Measurements from ENCODE around the gene RASL10A. TPM values are rescaled to one million over a fixed set of nuclear protein-coding genes. Genes with fewer than 3 reads are reported as not detected.
A peak's percentile ranks its signal among the peaks of the same experiment; 100 is the strongest.

RASL10A gene
- total and polyA plus RNA-seq, 9 donors: 1.5 to 3.5 (median 2.1) TPM

GRCh38 chr22:29312218-29313125 lies 3.0 kb downstream of the RASL10A start:
- no peaks in the 10 kb centered on the region for H3K9me3 ChIP-seq (replicated peaks; ENCODE audit: control insufficient read depth, low read depth, low read length)
- peaks cover 18% of the 10 kb centered on the region for H3K36me3 ChIP-seq (ENCODE audit: control insufficient read depth, insufficient read depth, low read length)
- H3K4me3 ChIP-seq (ENCODE audit: low read length): no peak overlapping the region
- peaks cover 82% of the 10 kb centered on the region for H3K4me1 ChIP-seq (ENCODE audit: control insufficient read depth, insufficient read depth, low read length)
- H3K27me3 ChIP-seq (ENCODE audit: control insufficient read depth, insufficient read depth, low read length): peaks cover 41% of the 10 kb centered on the region
- DNase-seq: no peak
- 80% methylated on average over 16 of the region's 25 CpGs for WGBS (ENCODE audit: insufficient coverage)
- peak overlapping the region; percentile 95 for H3K27ac ChIP-seq (ENCODE audit: low read length)

GRCh38 chr22:29311464-29312217 lies 3.9 kb downstream of the RASL10A start:
- WGBS (ENCODE audit: insufficient coverage): 41% methylated on average over 45 of the region's 50 CpGs
- Histone ChIP-seq H3K9me3 (replicated peaks; ENCODE audit: control insufficient read depth, low read depth, low read length) (no peaks in the 10 kb centered on the region), H3K27me3 (ENCODE audit: control insufficient read depth, insufficient read depth, low read length) (peaks cover 35% of the 10 kb centered on the region), H3K4me3 (ENCODE audit: low read length) (no peak overlapping the region), H3K36me3 (ENCODE audit: control insufficient read depth, insufficient read depth, low read length) (peaks cover 18% of the 10 kb centered on the region), H3K27ac (ENCODE audit: low read length) (peak overlapping the region; percentile 95), H3K4me1 (ENCODE audit: control insufficient read depth, insufficient read depth, low read length) (peaks cover 85% of the 10 kb centered on the region)
- DNase-seq: peak; percentile 66

DNA sequence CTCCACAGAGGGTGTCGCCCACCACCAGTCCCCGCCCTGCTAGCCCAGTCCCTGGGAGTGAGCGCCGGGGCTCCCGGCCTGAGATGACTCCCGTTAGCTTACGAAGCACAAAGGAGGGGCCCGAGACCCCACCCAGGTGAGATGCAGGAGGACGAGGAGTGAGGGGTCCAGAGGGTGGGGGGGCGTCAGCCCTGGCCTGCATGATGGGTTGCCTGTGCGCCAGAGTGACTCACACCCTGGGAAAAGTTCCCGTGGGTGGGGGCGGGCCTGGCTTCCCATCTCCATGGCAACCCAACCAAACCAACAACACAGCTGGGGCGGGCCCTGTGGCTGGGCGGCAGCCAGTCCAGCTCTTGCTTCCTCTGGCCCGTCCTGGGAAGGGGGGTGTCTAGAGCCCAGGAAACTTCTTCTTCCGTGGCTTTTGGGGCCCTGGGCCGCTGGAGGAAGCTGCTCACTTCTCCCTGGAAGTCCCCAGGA lies 4.6 kb downstream of the RASL10A start:
- no peak overlapping the region for H3K4me3 ChIP-seq (ENCODE audit: low read length)
- peaks cover 18% of the 10 kb centered on the region for H3K36me3 ChIP-seq (ENCODE audit: control insufficient read depth, insufficient read depth, low read length)
- H3K9me3 ChIP-seq (replicated peaks; ENCODE audit: control insufficient read depth, low read depth, low read length): no peaks in the 10 kb centered on the region
- peak overlapping the region; percentile 95 for H3K27ac ChIP-seq (ENCODE audit: low read length)
- DNase-seq: peak; percentile 99
- peaks cover 28% of the 10 kb centered on the region for H3K27me3 ChIP-seq (ENCODE audit: control insufficient read depth, insufficient read depth, low read length)
- WGBS (ENCODE audit: insufficient coverage): 8% methylated on average over 7 of the region's 18 CpGs
- peaks cover 87% of the 10 kb centered on the region for H3K4me1 ChIP-seq (ENCODE audit: control insufficient read depth, insufficient read depth, low read length)

DNA sequence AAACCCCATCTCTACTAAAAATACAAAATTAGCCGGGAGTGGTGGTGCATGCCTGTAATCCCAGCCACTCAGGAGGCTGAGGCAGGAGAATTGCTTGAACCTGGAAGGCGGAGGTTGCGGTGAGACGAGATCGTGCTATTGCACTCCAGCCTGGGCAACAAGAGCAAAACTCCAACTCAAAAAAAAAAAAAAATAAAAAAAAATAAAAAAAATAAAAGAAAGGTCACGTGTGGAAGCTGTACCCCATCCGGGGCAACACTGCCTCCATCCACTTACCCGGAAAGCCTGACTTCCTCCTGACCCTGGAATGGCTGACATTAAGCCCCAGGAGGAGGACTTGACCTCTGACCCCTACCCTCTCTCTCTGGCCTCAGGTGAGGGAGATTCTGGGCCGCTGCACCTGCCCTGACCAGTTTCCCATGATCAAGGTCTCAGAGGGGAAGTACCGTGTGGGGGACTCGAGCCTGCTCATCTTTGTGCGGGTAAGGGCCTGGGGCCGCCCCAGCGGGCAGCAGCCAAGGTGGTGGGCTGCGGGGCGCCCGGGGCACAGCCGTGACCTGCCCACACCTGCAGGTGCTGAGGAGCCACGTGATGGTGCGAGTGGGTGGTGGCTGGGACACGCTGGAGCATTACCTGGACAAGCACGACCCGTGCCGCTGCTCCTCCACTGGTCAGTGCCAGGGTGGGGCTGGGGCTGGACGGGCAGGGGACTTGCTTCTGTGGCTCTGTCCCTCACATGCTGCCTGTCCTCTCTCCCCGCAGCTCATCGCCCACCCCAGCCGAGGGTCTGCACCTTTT lies 5.2 kb downstream of the RASL10A start:
- Histone ChIP-seq H3K36me3 (ENCODE audit: control insufficient read depth, insufficient read depth, low read length) (peaks cover 18% of the 10 kb centered on the region), H3K4me3 (ENCODE audit: low read length) (no peak overlapping the region), H3K4me1 (ENCODE audit: control insufficient read depth, insufficient read depth, low read length) (peaks cover 86% of the 10 kb centered on the region), H3K27me3 (ENCODE audit: control insufficient read depth, insufficient read depth, low read length) (peaks cover 25% of the 10 kb centered on the region), H3K9me3 (replicated peaks; ENCODE audit: control insufficient read depth, low read depth, low read length) (no peaks in the 10 kb centered on the region), H3K27ac (ENCODE audit: low read length) (peak overlapping the region; percentile 95)
- peak; percentile 52 for DNase-seq
- WGBS (ENCODE audit: insufficient coverage): 54% methylated on average over 23 of the region's 28 CpGs

GRCh38 chr22:29309332-29310064 lies 6.0 kb downstream of the RASL10A start:
- peaks cover 81% of the 10 kb centered on the region for H3K4me1 ChIP-seq (ENCODE audit: control insufficient read depth, insufficient read depth, low read length)
- peaks cover 18% of the 10 kb centered on the region for H3K36me3 ChIP-seq (ENCODE audit: control insufficient read depth, insufficient read depth, low read length)
- peak; percentile 48 for DNase-seq
- H3K27ac ChIP-seq (ENCODE audit: low read length): peak overlapping the region; percentile 95
- peaks cover 19% of the 10 kb centered on the region for H3K27me3 ChIP-seq (ENCODE audit: control insufficient read depth, insufficient read depth, low read length)
- WGBS (ENCODE audit: insufficient coverage): 77% methylated on average over 14 of the region's 21 CpGs
- no peaks in the 10 kb centered on the region for H3K9me3 ChIP-seq (replicated peaks; ENCODE audit: control insufficient read depth, low read depth, low read length)
- no peak overlapping the region for H3K4me3 ChIP-seq (ENCODE audit: low read length)

DNA sequence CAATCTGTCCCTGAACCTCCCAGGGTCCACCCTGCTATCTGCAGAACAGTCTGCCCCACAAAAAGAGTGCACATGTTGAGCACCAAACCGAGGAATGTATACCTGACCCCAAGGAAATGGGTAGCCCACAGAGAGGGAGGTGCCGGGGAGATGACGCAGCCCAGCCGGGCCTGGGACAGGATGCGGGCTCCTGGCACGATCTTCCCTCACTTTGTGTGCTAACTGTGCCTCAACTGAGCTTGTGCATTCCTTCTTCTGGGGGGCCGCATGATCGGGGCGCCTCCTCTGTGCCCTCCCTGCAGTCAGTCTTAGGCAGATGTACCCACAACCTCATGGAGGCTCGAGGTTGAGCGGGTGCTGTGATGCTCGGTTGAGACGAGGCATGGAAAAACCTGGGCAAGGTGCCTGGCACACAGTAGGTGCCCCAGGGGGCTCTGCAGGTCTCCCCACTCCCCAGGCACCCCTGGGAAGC lies 6.7 kb downstream of the RASL10A start:
- Histone ChIP-seq H3K27ac (ENCODE audit: low read length) (peak overlapping the region; percentile 95), H3K27me3 (ENCODE audit: control insufficient read depth, insufficient read depth, low read length) (peaks cover 12% of the 10 kb centered on the region), H3K36me3 (ENCODE audit: control insufficient read depth, insufficient read depth, low read length) (peaks cover 18% of the 10 kb centered on the region), H3K4me1 (ENCODE audit: control insufficient read depth, insufficient read depth, low read length) (peaks cover 74% of the 10 kb centered on the region), H3K4me3 (ENCODE audit: low read length) (no peak overlapping the region), H3K9me3 (replicated peaks; ENCODE audit: control insufficient read depth, low read depth, low read length) (no peaks in the 10 kb centered on the region)
- 59% methylated on average over 13 of the region's 13 CpGs for WGBS (ENCODE audit: insufficient coverage)
- peak; percentile 30 for DNase-seq

- Histone ChIP-seq H3K4me1 (ENCODE audit: control insufficient read depth, insufficient read depth, low read length) (peaks cover 71% of the 10 kb centered on the region), H3K36me3 (ENCODE audit: control insufficient read depth, insufficient read depth, low read length) (peaks cover 18% of the 10 kb centered on the region), H3K27me3 (ENCODE audit: control insufficient read depth, insufficient read depth, low read length) (peaks cover 7% of the 10 kb centered on the region), H3K27ac (ENCODE audit: low read length) (peak overlapping the region; percentile 1), H3K9me3 (replicated peaks; ENCODE audit: control insufficient read depth, low read depth, low read length) (no peaks in the 10 kb centered on the region), H3K4me3 (ENCODE audit: low read length) (no peak overlapping the region)
- WGBS (ENCODE audit: insufficient coverage): 83% methylated on average over 48 of the region's 50 CpGs
- DNase-seq: peak; percentile 24
Observed at GRCh38 chr22:29308148-29308790, 7.2 kb downstream of the RASL10A start.

GRCh38 chr22:29307596-29308147 lies 7.8 kb downstream of the RASL10A start:
- WGBS (ENCODE audit: insufficient coverage): 64% methylated on average over 17 of the region's 20 CpGs
- Histone ChIP-seq H3K9me3 (replicated peaks; ENCODE audit: control insufficient read depth, low read depth, low read length) (no peaks in the 10 kb centered on the region), H3K4me1 (ENCODE audit: control insufficient read depth, insufficient read depth, low read length) (peaks cover 71% of the 10 kb centered on the region), H3K4me3 (ENCODE audit: low read length) (peak overlapping the region; percentile 86), H3K27ac (ENCODE audit: low read length) (peak overlapping the region; percentile 59), H3K27me3 (ENCODE audit: control insufficient read depth, insufficient read depth, low read length) (peaks cover under 1% of the 10 kb centered on the region), H3K36me3 (ENCODE audit: control insufficient read depth, insufficient read depth, low read length) (peaks cover 14% of the 10 kb centered on the region)
- DNase-seq: peak; percentile 22

Data from muscle of leg (tissue), 11 donors.